ENCODE results near the gene TPTE. TPM values are rescaled to one million over a fixed set of nuclear protein-coding genes. Genes with fewer than 3 reads are reported as not detected.
"Not testable (repeated sequence)": the region's sequence is repeated elsewhere in the genome, so short reads cannot be mapped to it uniquely, and the experiment has no call there.

The TPTE gene
- total and polyA plus RNA-seq, 2 of the 8 experiments (the other 6 are each of a cell fraction or from before 2014, with no cell fraction given), result not detected

DNA sequence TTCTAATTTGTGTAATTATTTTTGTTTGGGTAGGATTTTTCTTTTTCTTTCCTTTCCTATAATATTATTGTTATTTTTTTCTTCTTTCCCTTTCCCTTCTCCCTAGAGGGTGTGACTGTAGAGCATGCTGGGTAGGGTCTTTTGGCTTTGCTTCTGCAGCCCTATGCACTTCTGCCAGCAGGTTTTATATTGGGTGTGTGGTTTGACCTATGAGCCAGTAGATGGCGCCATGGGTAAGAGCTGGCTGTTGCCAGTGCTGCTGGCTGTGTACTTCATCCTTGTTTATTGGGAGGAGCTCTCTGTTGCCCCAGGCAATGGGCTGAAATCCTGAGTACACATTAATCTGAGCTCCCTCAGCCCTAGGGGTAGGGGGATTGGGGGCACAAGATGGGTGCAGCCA, 67.7 kb downstream of the TPTE start:
- H3K4me2 ChIP-seq (ENCODE audit: insufficient read depth in 1 of 2, low read depth in 2 of 2, low read length in 2 of 2); H3K4ac ChIP-seq (replicated peaks; ENCODE audit: insufficient read length, low read depth, low read length); POLR2A ChIA-PET (ENCODE audit: partially characterized antibody); H3K9ac ChIP-seq (replicated peaks in 1 of 4; ENCODE audit: extremely low read depth in 1 of 4, low read depth in 3 of 4, low read length in 3 of 4); H4K20me1 ChIP-seq (replicated peaks in 1 of 2; ENCODE audit: control insufficient read depth in 1 of 2, insufficient read depth in 2 of 2, low read length in 2 of 2); H2AFZ ChIP-seq (ENCODE audit: low read length); H2BK5ac ChIP-seq (ENCODE audit: low read depth, low read length); H3K27ac ChIP-seq (ENCODE audit: low read depth, low read length); H3K14ac ChIP-seq (ENCODE audit: insufficient read length); DNase-seq (ENCODE audit: low read depth in 1 of 2, low spot score in 2 of 2); H4K5ac ChIP-seq (ENCODE audit: insufficient read length, low read depth, low read length); H3K27me3 ChIP-seq (replicated peaks in 1 of 4; ENCODE audit: control insufficient read depth in 3 of 4, extremely low read depth in 1 of 4, insufficient read depth in 3 of 4, low read length in 3 of 4); H2AK5ac ChIP-seq (ENCODE audit: low read depth, low read length); H3K23ac ChIP-seq (ENCODE audit: insufficient read length); H3K79me2 ChIP-seq (ENCODE audit: control insufficient read depth in 1 of 2, insufficient read depth in 2 of 2, low read length in 2 of 2); H2BK15ac ChIP-seq (ENCODE audit: low read length); H3K56ac ChIP-seq (replicated peaks; ENCODE audit: insufficient read length, low read depth, low read length); H3K4me1 ChIP-seq (replicated peaks in 1 of 4; ENCODE audit: control insufficient read depth in 3 of 4, insufficient read depth in 4 of 4, low read length in 3 of 4); H4K8ac ChIP-seq (ENCODE audit: extremely low read depth, insufficient read depth, low read length); H4K91ac ChIP-seq (replicated peaks; ENCODE audit: insufficient read length, low read length); H3K79me1 ChIP-seq (ENCODE audit: low read depth, low read length); H3K18ac ChIP-seq (ENCODE audit: extremely low read depth, low read length); H2BK12ac ChIP-seq (ENCODE audit: low read depth, low read length); H3K4me3 ChIP-seq (ENCODE audit: extremely low read depth in 1 of 4, insufficient read depth in 2 of 4, low read depth in 3 of 4, low read length in 4 of 4); H2BK120ac ChIP-seq (replicated peaks; ENCODE audit: low read depth, low read length); H2BK20ac ChIP-seq (ENCODE audit: low read length); H3K36me3 ChIP-seq (ENCODE audit: control insufficient read depth in 2 of 4, insufficient read depth in 4 of 4, low read length in 3 of 4); H3K23me2 ChIP-seq (ENCODE audit: low read depth, low read length); FAIRE-seq; CTCF ChIA-PET (ENCODE audit: partially characterized antibody): not testable (repeated sequence)
- peaks cover 57 to 72% of the 10 kb centered on the region in 2 experiments for H3K9me3 ChIP-seq (ENCODE audit: insufficient read depth in 2 of 2, low read depth in 1 of 2, low read length in 1 of 2)
- 0% methylated on average over 1 of the region's 1 CpG; no CpG with 5 or more reads in 1 of the 2 experiments for WGBS, 2 experiments (ENCODE audit: extremely low coverage in 1 of 2, insufficient coverage in 1 of 2, insufficient read length in 1 of 2, insufficient replicate concordance in 2 of 2, low coverage in 1 of 2, low lambda C conversion rate in 2 of 2, missing lambda C conversion rate in 1 of 2)

- H2BK120ac ChIP-seq (replicated peaks; ENCODE audit: low read depth, low read length); H3K23ac ChIP-seq (ENCODE audit: insufficient read length); CTCF ChIA-PET (ENCODE audit: partially characterized antibody); H3K14ac ChIP-seq (ENCODE audit: insufficient read length); H3K56ac ChIP-seq (replicated peaks; ENCODE audit: insufficient read length, low read depth, low read length); H2BK12ac ChIP-seq (ENCODE audit: low read depth, low read length); H3K4me2 ChIP-seq (ENCODE audit: insufficient read depth in 1 of 2, low read depth in 2 of 2, low read length in 2 of 2); H3K27me3 ChIP-seq (replicated peaks in 1 of 4; ENCODE audit: control insufficient read depth in 3 of 4, extremely low read depth in 1 of 4, insufficient read depth in 3 of 4, low read length in 3 of 4); H2BK5ac ChIP-seq (ENCODE audit: low read depth, low read length); FAIRE-seq; H3K79me2 ChIP-seq (ENCODE audit: control insufficient read depth in 1 of 2, insufficient read depth in 2 of 2, low read length in 2 of 2); DNase-seq (ENCODE audit: low read depth in 1 of 2, low spot score in 2 of 2); H3K79me1 ChIP-seq (ENCODE audit: low read depth, low read length); H4K8ac ChIP-seq (ENCODE audit: extremely low read depth, insufficient read depth, low read length); H2AK5ac ChIP-seq (ENCODE audit: low read depth, low read length); H3K27ac ChIP-seq (ENCODE audit: low read depth, low read length); H2AFZ ChIP-seq (ENCODE audit: low read length); H3K36me3 ChIP-seq (ENCODE audit: control insufficient read depth in 2 of 4, insufficient read depth in 4 of 4, low read length in 3 of 4); H4K5ac ChIP-seq (ENCODE audit: insufficient read length, low read depth, low read length); H3K23me2 ChIP-seq (ENCODE audit: low read depth, low read length); POLR2A ChIA-PET (ENCODE audit: partially characterized antibody); H3K4ac ChIP-seq (replicated peaks; ENCODE audit: insufficient read length, low read depth, low read length); H3K18ac ChIP-seq (ENCODE audit: extremely low read depth, low read length); H3K4me1 ChIP-seq (replicated peaks in 1 of 4; ENCODE audit: control insufficient read depth in 3 of 4, insufficient read depth in 4 of 4, low read length in 3 of 4); H4K20me1 ChIP-seq (replicated peaks in 1 of 2; ENCODE audit: control insufficient read depth in 1 of 2, insufficient read depth in 2 of 2, low read length in 2 of 2); H2BK15ac ChIP-seq (ENCODE audit: low read length); H3K9ac ChIP-seq (replicated peaks in 1 of 4; ENCODE audit: extremely low read depth in 1 of 4, low read depth in 3 of 4, low read length in 3 of 4); H4K91ac ChIP-seq (replicated peaks; ENCODE audit: insufficient read length, low read length); H3K4me3 ChIP-seq (ENCODE audit: extremely low read depth in 1 of 4, insufficient read depth in 2 of 4, low read depth in 3 of 4, low read length in 4 of 4); H2BK20ac ChIP-seq (ENCODE audit: low read length): not testable (repeated sequence)
- H3K9me3 ChIP-seq (ENCODE audit: insufficient read depth in 2 of 2, low read depth in 1 of 2, low read length in 1 of 2), result peaks cover 48 to 63% of the 10 kb centered on the region in 2 experiments
- WGBS, 2 experiments (ENCODE audit: extremely low coverage in 1 of 2, insufficient coverage in 1 of 2, insufficient read length in 1 of 2, insufficient replicate concordance in 2 of 2, low coverage in 1 of 2, low lambda C conversion rate in 2 of 2, missing lambda C conversion rate in 1 of 2), result 75% methylated on average over 7 of the region's 7 CpGs; no CpG with 5 or more reads in 1 of the 2 experiments
These were observed 85.7 kb downstream of the TPTE start for GRCh38 chr21:10607074-10607473.

All from H1 (cell line).